PC-9 (cell line): ENCODE measurements around the gene OR8B12. TPM values are rescaled to one million over a fixed set of nuclear protein-coding genes. Genes with fewer than 3 reads are reported as not detected.

Experiments
- BruUV-seq: library from RNA; stranded (reverse); fragments of 400-500 nt; replicated peaks from 2 replicates; lab custom pipeline; 2021; lab: Mats Ljungman, UMichigan
- CTCF ChIA-PET: fragments of 300-600 bp; sonication (Branson Sonifier 250); formaldehyde crosslinking; loops from one replicate; lab custom pipeline; 2022; ENCODE audit warnings: antibody characterized with exemption; lab: Charles Lee
- POLR2A ChIA-PET: fragments of 300-600 bp; sonication (Branson Sonifier 250); formaldehyde crosslinking; loops from one replicate; lab custom pipeline; 2022; ENCODE audit warnings: antibody characterized with exemption; ENCODE audit not compliant: unreplicated experiment; lab: Charles Lee
- DNase-seq, 2 experiments: peaks; one replicate each; pipeline versions ENCODE4 v3.0.0 to v3.0.0-alpha.2; 2015 to 2022; ENCODE audit warnings: mixed read lengths in 1 of 2
- H2AFZ ChIP-seq: fragments of 200-600 bp; sonication (generic); 2 replicates; pipeline ENCODE4 v1.8.1; 2017; ENCODE audit warnings: antibody characterized with exemption
- H3F3A ChIP-seq: fragments of 200-600 bp; sonication (generic); 2 replicates; pipeline ENCODE4 v1.8.1; 2017; ENCODE audit warnings: antibody characterized with exemption, mild to moderate bottlenecking, low read depth; ENCODE audit not compliant: insufficient read depth
- H3K27ac ChIP-seq: fragments of 200-600 bp; sonication (generic); 2 replicates; pipeline ENCODE4 v1.6.1; 2016; ENCODE audit warnings: mixed run types
- H3K27me3 ChIP-seq: fragments of 200-600 bp; sonication (generic); 2 replicates; pipeline ENCODE4 v1.6.1; 2016; ENCODE audit warnings: low read depth, mixed run types; ENCODE audit not compliant: insufficient read depth
- H3K36me3 ChIP-seq: fragments of 200-600 bp; sonication (generic); 2 replicates; pipeline ENCODE4 v1.6.1; 2016; ENCODE audit warnings: low read depth, mixed run types
- H3K4me1 ChIP-seq: fragments of 200-600 bp; sonication (generic); replicated peaks from 2 replicates; pipeline ENCODE4 v1.6.1; 2016; ENCODE audit warnings: mixed run types; ENCODE audit not compliant: insufficient read depth
- H3K4me2 ChIP-seq: fragments of 200-600 bp; sonication (generic); 2 replicates; pipeline ENCODE4 v1.6.1; 2017; ENCODE audit warnings: mixed run types
- H3K4me3 ChIP-seq: fragments of 200-600 bp; sonication (generic); 2 replicates; pipeline ENCODE4 v1.6.1; 2016; ENCODE audit warnings: mixed run types
- H3K79me2 ChIP-seq: fragments of 200-600 bp; sonication (generic); 2 replicates; pipeline ENCODE4 v1.6.1; 2017; ENCODE audit warnings: low read depth, mixed run types
- H3K9me2 ChIP-seq: fragments of 200-600 bp; sonication (generic); 2 replicates; pipeline ENCODE4 v1.8.1; 2017; ENCODE audit warnings: mild to moderate bottlenecking; ENCODE audit not compliant: insufficient read depth
- H3K9me3 ChIP-seq: fragments of 200-600 bp; sonication (generic); 2 replicates; pipeline ENCODE4 v1.8.1; 2016; ENCODE audit warnings: low read depth; ENCODE audit not compliant: insufficient read depth
- H4K20me1 ChIP-seq: fragments of 200-600 bp; sonication (generic); 2 replicates; pipeline ENCODE4 v1.8.1; 2017; ENCODE audit not compliant: insufficient read depth
- CTCF ChIP-seq: fragments of 200-600 bp; sonication (generic); conservative IDR thresholded peaks from 2 replicates; pipeline ENCODE4 v1.6.1; 2017; ENCODE audit warnings: mixed run types, antibody characterized with exemption, mild to moderate bottlenecking, moderate library complexity
- EZH2 ChIP-seq: fragments of 200-600 bp; sonication (generic); IDR thresholded peaks from 2 replicates; pipeline ENCODE4 v1.8.0; 2017; ENCODE audit warnings: antibody characterized with exemption, low read depth
- intact Hi-C: fragments of 100-400 bp; cut with micrococcal nuclease; formaldehyde crosslinking; loops from one replicate; pipeline ENCODE4 v1.10.0; 2022; ENCODE audit not compliant: unreplicated experiment
- total RNA-seq: library from RNA; stranded (reverse); gene quantifications from 2 replicates; pipeline ENCODE4 v1.2.3, GENCODE V29; 2021

OR8B12 gene
- total RNA-seq, 1 experiment from 2014 or later: not detected

DNA sequence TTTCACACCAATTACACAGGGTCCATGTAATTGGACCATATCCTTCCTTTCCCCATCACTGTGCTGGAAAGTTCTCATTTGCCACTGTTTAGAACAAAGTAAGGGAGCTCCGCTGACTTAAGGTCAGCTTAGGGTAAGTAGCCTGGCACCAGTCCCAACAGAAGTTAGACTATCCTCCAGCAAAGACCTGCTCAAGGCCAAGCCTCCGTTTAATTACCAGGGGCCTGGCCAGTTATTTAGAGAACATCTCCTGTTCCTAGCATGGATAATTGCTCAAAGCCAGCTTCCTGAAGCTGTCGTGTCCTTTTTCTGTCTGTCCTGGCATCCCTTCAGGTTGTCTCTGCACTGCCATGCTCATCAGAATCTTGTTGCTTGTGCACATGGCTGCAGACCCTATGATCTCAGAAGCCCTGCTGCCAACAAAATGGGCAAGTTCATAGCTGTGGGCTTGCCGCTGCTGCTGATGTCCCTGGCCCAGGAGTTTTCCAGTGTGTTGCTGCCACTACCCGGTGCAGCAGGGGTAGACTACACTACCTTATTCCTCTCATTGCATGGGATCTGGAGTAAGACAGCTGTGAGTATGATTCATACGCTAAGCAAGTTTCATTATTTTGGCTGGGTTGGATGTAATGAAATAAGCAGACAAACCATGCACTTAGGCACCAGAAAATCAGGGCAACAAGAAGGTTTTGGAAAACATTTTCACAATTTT, 34.4 kb upstream of the OR8B12 start:
- BruUV-seq: no TSS peak
- intact Hi-C loops: no loop called here
- Histone ChIP-seq H3K27ac (no peak overlapping the region), H3K4me1 (no peaks in the 10 kb centered on the region), H3K4me2 (no peak overlapping the region), H3K4me3 (no peak overlapping the region), H3K27me3 (peaks cover 40% of the 10 kb centered on the region), H3K9me2 (no peaks in the 10 kb centered on the region; the same call in 1 of the 2 replicates), H3K79me2 (no peaks in the 10 kb centered on the region), H4K20me1 (no peaks in the 10 kb centered on the region), H3K9me3 (no peaks in the 10 kb centered on the region), H2AFZ (no peak overlapping the region), H3F3A (no peaks in the 10 kb centered on the region), H3K36me3 (no peaks in the 10 kb centered on the region)
- TF ChIP-seq CTCF (no peak), EZH2 (no peak)
- ChIA-PET CTCF (no interaction called here), POLR2A (no interaction called here)
- DNase-seq: no peak

GRCh38 chr11:124570160-124570559, 26.7 kb upstream of the OR8B12 start:
- peaks cover 18% of the 10 kb centered on the region for H3K27me3 ChIP-seq
- POLR2A ChIA-PET: no interaction called here

GRCh38 chr11:124569697-124570096, 26.2 kb upstream of the OR8B12 start, which contains the start of gene OR8A1:
Gene OR8A1, plus strand, starts transcription at chr11:124569997. Its CDS starts 123 bp downstream, at chr11:124570120.
- TF ChIP-seq EZH2 (no peak), CTCF (no peak)
- intact Hi-C loops: no loop called here
- DNase-seq: no peak
- no peak within 1 kb of the TSS for H3K27ac ChIP-seq
- no peaks in the 10 kb centered on the region for H3F3A ChIP-seq
- H3K9me3 ChIP-seq: no peaks in the 10 kb centered on the region
- H3K36me3 ChIP-seq: no peaks in the 10 kb centered on the region
- H2AFZ ChIP-seq: no peak within 1 kb of the TSS
- no peaks in the 10 kb centered on the region for H3K9me2 ChIP-seq
- H3K4me2 ChIP-seq: no peak within 1 kb of the TSS
- CTCF ChIA-PET: no interaction called here
- no peaks in the 10 kb centered on the region for H3K4me1 ChIP-seq
- H4K20me1 ChIP-seq: no peaks in the 10 kb centered on the region; the same call in 1 of the 2 replicates
- peaks cover 21% of the 10 kb centered on the region for H3K27me3 ChIP-seq
- no peak within 1 kb of the TSS for H3K4me3 ChIP-seq
- H3K79me2 ChIP-seq: no peaks in the 10 kb centered on the region
- POLR2A ChIA-PET: no interaction called here
- BruUV-seq: no TSS peak

More at GRCh38 chr11:124570160-124570559, 26.7 kb upstream of the OR8B12 start:
- H3K27ac ChIP-seq: no peak overlapping the region
- CTCF ChIA-PET: no interaction called here
- no peak for DNase-seq
- no peak overlapping the region for H2AFZ ChIP-seq
- intact Hi-C loops: no loop called here
- no peaks in the 10 kb centered on the region for H3K4me1 ChIP-seq
- H4K20me1 ChIP-seq: no peaks in the 10 kb centered on the region; the same call in 1 of the 2 replicates
- no peak overlapping the region for H3K4me2 ChIP-seq
- no peaks in the 10 kb centered on the region for H3F3A ChIP-seq
- H3K79me2 ChIP-seq: no peaks in the 10 kb centered on the region
- no TSS peak for BruUV-seq
- TF ChIP-seq CTCF: no peak
- no peak for TF ChIP-seq EZH2
- H3K9me2 ChIP-seq: no peaks in the 10 kb centered on the region
- H3K36me3 ChIP-seq: no peaks in the 10 kb centered on the region
- no peaks in the 10 kb centered on the region for H3K9me3 ChIP-seq
- no peak overlapping the region for H3K4me3 ChIP-seq
